Myometrial cell (primary cell): ENCODE measurements around the gene MCHR2. TPM values are rescaled to one million over a fixed set of nuclear protein-coding genes. Genes with fewer than 3 reads are reported as not detected.

ENCODE experiments used
- total RNA-seq: library from RNA; depleted of rRNA; stranded (reverse); fragments of >200 nt; gene quantifications from 2 replicates; pipeline ENCODE4 v1.2.3, GENCODE V29; 2015

The MCHR2 gene, protein sequence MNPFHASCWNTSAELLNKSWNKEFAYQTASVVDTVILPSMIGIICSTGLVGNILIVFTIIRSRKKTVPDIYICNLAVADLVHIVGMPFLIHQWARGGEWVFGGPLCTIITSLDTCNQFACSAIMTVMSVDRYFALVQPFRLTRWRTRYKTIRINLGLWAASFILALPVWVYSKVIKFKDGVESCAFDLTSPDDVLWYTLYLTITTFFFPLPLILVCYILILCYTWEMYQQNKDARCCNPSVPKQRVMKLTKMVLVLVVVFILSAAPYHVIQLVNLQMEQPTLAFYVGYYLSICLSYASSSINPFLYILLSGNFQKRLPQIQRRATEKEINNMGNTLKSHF
- total RNA-seq: not detected in 2 replicates

GRCh38 chr6:99993533-99994251 lies at the start of gene MCHR2:
Gene MCHR2, minus strand, starts transcription at chr6:99994223. Its CDS starts 38,076 bp downstream, at chr6:99956147.

